Mesendoderm (in vitro differentiated cells): ENCODE measurements around the gene ATP4A.
A peak's percentile ranks its signal among the peaks of the same experiment; 100 is the strongest.

Experiments
- DNase-seq: peaks from one replicate; pipeline ENCODE4 v3.0.0; 2013
- H2AK5ac ChIP-seq: 2 replicates; pipeline ENCODE4 v1.6.1; 2013; ENCODE audit warnings: low read length, inconsistent platforms
- H2BK120ac ChIP-seq: 2 replicates; pipeline ENCODE4 v1.6.1; 2013; ENCODE audit warnings: low read depth, mild to moderate bottlenecking, low read length, moderate library complexity, mixed read lengths
- H2BK15ac ChIP-seq: replicated peaks from 2 replicates; pipeline ENCODE4 v1.6.1; 2013; ENCODE audit warnings: low read depth, mild to moderate bottlenecking, moderate library complexity
- H2BK5ac ChIP-seq: 2 replicates; pipeline ENCODE4 v1.6.1; 2013; ENCODE audit warnings: low read length, inconsistent platforms
- H3K18ac ChIP-seq: 2 replicates; pipeline ENCODE4 v1.6.1; 2013; ENCODE audit warnings: mild to moderate bottlenecking, low read length, mixed read lengths
- H3K23ac ChIP-seq: one replicate; pipeline ENCODE4 v1.6.1; 2013; ENCODE audit warnings: low read length
- H3K27ac ChIP-seq: 2 replicates; pipeline ENCODE4 v1.5.1; 2013; ENCODE audit warnings: low read depth, mild to moderate bottlenecking, inconsistent platforms, low read length, moderate library complexity
- H3K27me3 ChIP-seq: 2 replicates; pipeline ENCODE4 v1.6.1; 2013; ENCODE audit warnings: low read length, control low read depth, mild to moderate bottlenecking, inconsistent platforms; ENCODE audit not compliant: insufficient read depth, poor library complexity
- H3K36me3 ChIP-seq: 2 replicates; pipeline ENCODE4 v1.6.1; 2013; ENCODE audit warnings: low read length, inconsistent platforms; ENCODE audit not compliant: control insufficient read depth, insufficient read depth
- H3K4ac ChIP-seq: one replicate; pipeline ENCODE4 v1.6.1; 2013; ENCODE audit warnings: low read depth, mild to moderate bottlenecking, low read length, moderate library complexity
- H3K4me1 ChIP-seq: 2 replicates; pipeline ENCODE4 v1.6.1; 2013; ENCODE audit warnings: low read depth, low read length, inconsistent platforms; ENCODE audit not compliant: control insufficient read depth
- H3K4me2 ChIP-seq: 2 replicates; pipeline ENCODE4 v1.6.1; 2013; ENCODE audit warnings: low read length
- H3K4me3 ChIP-seq: 2 replicates; pipeline ENCODE4 v1.5.1; 2013; ENCODE audit warnings: mild to moderate bottlenecking, low read length
- H3K56ac ChIP-seq: one replicate; pipeline ENCODE4 v1.6.1; 2013; ENCODE audit warnings: low read length
- H3K79me1 ChIP-seq: 2 replicates; pipeline ENCODE4 v1.6.1; 2013; ENCODE audit warnings: low read length, inconsistent platforms
- H3K79me2 ChIP-seq: 2 replicates; pipeline ENCODE4 v1.6.1; 2013; ENCODE audit warnings: mild to moderate bottlenecking, low read length; ENCODE audit not compliant: control insufficient read depth, insufficient read depth
- H3K9ac ChIP-seq: 2 replicates; pipeline ENCODE4 v1.6.1; 2013; ENCODE audit warnings: low read length, inconsistent platforms
- H4K5ac ChIP-seq: one replicate; pipeline ENCODE4 v1.6.1; 2013; ENCODE audit warnings: low read length
- H4K8ac ChIP-seq: one replicate; pipeline ENCODE4 v1.6.1; 2013; ENCODE audit warnings: low read depth, mild to moderate bottlenecking, control low read depth, low read length, moderate library complexity
- WGBS: extraction: QIAGEN DNeasy Blood & Tissue Kit; methylation state at CpG from one replicate; pipeline ENCODE4 v1.1.7; 2013; ENCODE audit warnings: low lambda C conversion rate, missing lambda C conversion rate; ENCODE audit not compliant: insufficient coverage; ENCODE audit errors: extremely low coverage; 5-methylcytosine and 5-hydroxymethylcytosine counted together

ATP4A gene

DNA sequence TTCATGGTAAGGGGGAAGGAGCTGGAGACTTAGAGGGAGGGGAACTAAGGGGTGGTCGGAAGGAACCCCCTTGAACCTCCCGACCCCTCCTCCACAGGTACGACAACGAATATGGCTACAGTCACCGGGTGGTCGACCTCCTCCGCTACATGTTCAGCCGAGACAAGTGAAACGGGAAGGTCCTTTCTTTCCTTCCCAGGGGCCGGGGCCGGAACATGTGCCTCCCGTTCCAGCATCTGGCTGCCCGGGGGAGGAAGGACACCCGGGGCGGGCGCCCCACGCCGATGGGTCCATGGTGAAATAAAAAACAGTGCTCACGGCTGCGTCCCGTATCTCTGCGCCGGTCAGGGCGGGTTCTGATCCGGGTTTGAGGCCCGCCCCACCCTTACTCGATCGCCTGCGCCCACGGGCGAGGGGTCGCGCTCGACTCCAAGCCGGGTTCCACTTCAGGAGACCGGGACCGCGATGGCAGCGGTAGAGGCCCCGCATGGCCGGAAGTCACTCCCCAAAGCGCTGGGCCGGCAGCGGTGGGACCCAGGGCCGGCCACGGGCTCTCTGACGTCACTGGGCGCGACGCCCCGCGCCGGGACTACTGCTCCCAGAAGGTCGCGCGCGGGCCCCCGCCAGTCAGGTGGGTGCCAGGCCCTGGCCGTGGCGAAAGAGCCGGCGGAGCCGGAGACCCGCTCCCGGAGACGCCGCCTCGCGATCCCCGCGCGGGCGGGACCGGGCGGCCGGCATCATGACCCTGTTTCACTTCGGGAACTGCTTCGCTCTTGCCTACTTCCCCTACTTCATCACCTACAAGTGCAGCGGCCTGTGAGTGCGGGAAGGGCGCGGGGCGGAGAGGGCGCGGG, 18.2 kb downstream of the ATP4A start, which contains the start of gene TMEM147:
Gene TMEM147, plus strand, starts transcription at position 626 of the 854 bp plus-strand sequence. Its CDS starts 114 bp downstream, at position 740.
- Histone ChIP-seq H3K56ac (peak within 1 kb of the TSS; percentile 97), H2BK120ac (no peak within 1 kb of the TSS), H4K8ac (peak within 1 kb of the TSS; percentile 69), H3K4me3 (peak within 1 kb of the TSS; percentile 93), H3K27me3 (no peaks in the 10 kb centered on the region), H4K5ac (no peak within 1 kb of the TSS), H3K79me2 (peaks cover 21% of the 10 kb centered on the region), H3K18ac (peak within 1 kb of the TSS; percentile 70), H3K36me3 (peaks cover 2% of the 10 kb centered on the region), H3K23ac (peak within 1 kb of the TSS; percentile 59), H3K4me2 (peak within 1 kb of the TSS; percentile 93), H2AK5ac (peak within 1 kb of the TSS; percentile 93), H2BK5ac (no peak within 1 kb of the TSS), H2BK15ac (no peak within 1 kb of the TSS), H3K27ac (no peak within 1 kb of the TSS), H3K4ac (peak within 1 kb of the TSS; percentile 77), H3K4me1 (peaks cover 6% of the 10 kb centered on the region), H3K9ac (peak within 1 kb of the TSS; percentile 96), H3K79me1 (peaks cover 30% of the 10 kb centered on the region)
- no CpG with 5 or more reads among the region's 85 CpGs for WGBS
- DNase-seq, result peak; percentile 92

- Histone ChIP-seq H3K18ac (no peak overlapping the region), H3K23ac (peak overlapping the region; percentile 20), H3K79me2 (peaks cover 21% of the 10 kb centered on the region), H2BK5ac (no peak overlapping the region), H3K4me2 (peak overlapping the region; percentile 93), H4K8ac (no peak overlapping the region), H3K56ac (peak overlapping the region; percentile 97), H2BK120ac (no peak overlapping the region), H3K4ac (no peak overlapping the region), H3K4me1 (peaks cover 6% of the 10 kb centered on the region), H2AK5ac (peak overlapping the region; percentile 5), H3K27ac (no peak overlapping the region), H4K5ac (no peak overlapping the region), H3K79me1 (peaks cover 30% of the 10 kb centered on the region), H2BK15ac (no peak overlapping the region), H3K36me3 (peaks cover 2% of the 10 kb centered on the region), H3K9ac (peak overlapping the region; percentile 92), H3K4me3 (peak overlapping the region; percentile 87), H3K27me3 (no peaks in the 10 kb centered on the region)
- no peak for DNase-seq
- WGBS, result no CpG with 5 or more reads among the region's 3 CpGs
Observed at GRCh38 chr19:35544110-35544802, 19.2 kb downstream of the ATP4A start.

DNA sequence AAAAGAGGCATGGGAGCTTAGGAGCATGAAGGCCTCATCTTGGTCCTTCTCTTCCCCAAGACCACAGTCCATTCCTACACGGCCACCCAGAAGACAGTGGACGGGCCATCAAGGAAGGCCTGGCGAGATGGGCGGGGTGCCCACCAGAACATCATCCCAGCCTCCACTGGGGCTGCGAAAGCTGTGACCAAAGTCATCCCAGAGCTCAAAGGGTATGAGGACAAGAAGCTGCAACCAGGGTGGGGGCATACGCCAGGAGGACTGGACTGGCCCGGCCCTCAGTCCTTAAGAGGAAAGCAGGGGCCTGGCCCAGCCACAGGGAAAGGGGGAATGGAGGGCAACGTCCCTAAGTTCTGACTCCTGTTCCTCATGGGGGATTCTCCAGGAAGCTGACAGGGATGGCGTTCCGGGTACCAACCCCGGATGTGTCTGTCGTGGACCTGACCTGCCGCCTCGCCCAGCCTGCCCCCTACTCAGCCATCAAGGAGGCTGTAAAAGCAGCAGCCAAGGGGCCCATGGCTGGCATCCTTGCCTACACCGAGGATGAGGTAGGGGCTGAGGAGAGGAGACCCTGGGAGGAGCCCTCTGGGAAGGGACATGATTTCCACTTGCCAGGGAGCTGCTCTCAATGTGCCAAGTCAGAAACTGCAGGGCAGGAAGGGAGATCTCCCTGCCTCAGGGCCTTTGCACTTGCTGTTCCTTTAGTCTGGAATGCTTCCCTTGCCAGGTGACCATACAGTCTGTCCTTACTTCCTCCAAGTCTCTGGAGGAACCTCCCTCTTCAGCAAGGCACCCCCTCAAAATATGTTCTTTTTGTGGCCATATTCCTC, 20.0 kb downstream of the ATP4A start:
- Histone ChIP-seq H3K36me3 (peaks cover 2% of the 10 kb centered on the region), H4K8ac (no peak overlapping the region), H2BK120ac (no peak overlapping the region), H2AK5ac (no peak overlapping the region), H3K79me1 (peaks cover 30% of the 10 kb centered on the region), H3K4me2 (no peak overlapping the region), H3K27ac (no peak overlapping the region), H2BK15ac (no peak overlapping the region), H3K4me1 (peaks cover 6% of the 10 kb centered on the region), H4K5ac (no peak overlapping the region), H3K27me3 (no peaks in the 10 kb centered on the region), H3K9ac (no peak overlapping the region), H3K4me3 (no peak overlapping the region), H3K79me2 (peaks cover 21% of the 10 kb centered on the region), H3K18ac (no peak overlapping the region), H3K23ac (no peak overlapping the region), H2BK5ac (no peak overlapping the region), H3K56ac (no peak overlapping the region), H3K4ac (no peak overlapping the region)
- WGBS, result no CpG with 5 or more reads among the region's 15 CpGs
- DNase-seq, result no peak

DNA sequence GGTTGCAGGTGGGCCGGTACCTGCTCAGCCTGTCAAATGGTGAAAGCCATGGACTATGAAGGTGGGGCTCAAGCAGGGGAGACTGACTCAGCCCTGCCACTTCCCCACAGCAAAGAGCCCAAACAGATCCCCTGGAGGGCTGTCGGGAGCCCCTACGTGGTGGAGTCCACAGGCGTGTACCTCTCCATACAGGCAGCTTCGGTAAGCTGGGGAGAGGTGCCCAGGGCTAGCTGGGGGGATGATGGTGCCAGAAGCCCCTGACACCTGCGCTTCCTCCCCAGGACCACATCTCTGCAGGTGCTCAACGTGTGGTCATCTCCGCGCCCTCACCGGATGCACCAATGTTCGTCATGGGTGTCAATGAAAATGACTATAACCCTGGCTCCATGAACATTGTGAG, 21.2 kb downstream of the ATP4A start:
- H3K4me1 ChIP-seq, result peaks cover 6% of the 10 kb centered on the region
- H3K36me3 ChIP-seq, result no peaks in the 10 kb centered on the region
- no CpG with 5 or more reads among the region's 11 CpGs for WGBS
- DNase-seq, result no peak
- no peak overlapping the region for H4K5ac ChIP-seq
- H3K4me3 ChIP-seq, result no peak overlapping the region
- no peak overlapping the region for H2BK120ac ChIP-seq
- H2BK15ac ChIP-seq, result no peak overlapping the region
- peaks cover 27% of the 10 kb centered on the region for H3K79me1 ChIP-seq
- H3K4ac ChIP-seq, result no peak overlapping the region
- no peaks in the 10 kb centered on the region for H3K27me3 ChIP-seq
- no peak overlapping the region for H3K4me2 ChIP-seq
- no peak overlapping the region for H3K9ac ChIP-seq
- no peak overlapping the region for H3K18ac ChIP-seq
- no peak overlapping the region for H3K56ac ChIP-seq
- no peak overlapping the region for H2BK5ac ChIP-seq
- H4K8ac ChIP-seq, result no peak overlapping the region
- H2AK5ac ChIP-seq, result no peak overlapping the region
- H3K27ac ChIP-seq, result no peak overlapping the region
- no peak overlapping the region for H3K23ac ChIP-seq
- H3K79me2 ChIP-seq, result peaks cover 21% of the 10 kb centered on the region

GRCh38 chr19:35540356-35540927, 23.0 kb downstream of the ATP4A start:
- DNase-seq, result no peak
- Histone ChIP-seq H3K9ac (no peak overlapping the region), H3K79me1 (peaks cover 16% of the 10 kb centered on the region), H3K4me2 (no peak overlapping the region), H3K79me2 (peaks cover 11% of the 10 kb centered on the region), H2AK5ac (no peak overlapping the region), H3K18ac (no peak overlapping the region), H3K36me3 (no peaks in the 10 kb centered on the region), H2BK15ac (no peak overlapping the region), H3K4me3 (no peak overlapping the region), H3K56ac (no peak overlapping the region), H3K27me3 (no peaks in the 10 kb centered on the region), H4K8ac (no peak overlapping the region), H3K4me1 (peaks cover 4% of the 10 kb centered on the region), H2BK120ac (no peak overlapping the region), H3K4ac (no peak overlapping the region), H3K23ac (no peak overlapping the region), H3K27ac (no peak overlapping the region), H2BK5ac (no peak overlapping the region), H4K5ac (no peak overlapping the region)
- WGBS, result no CpG with 5 or more reads among the region's 7 CpGs
